NCI-H526 treated with DMSO at 0.1 percent for 48 hours (cell line): ENCODE results near the gene NEDD4L.

Experiments used
- DNase-seq: peaks from one replicate; lab custom pipeline; 2025; lab: John Stamatoyannopoulos, UW

The NEDD4L gene

DNA sequence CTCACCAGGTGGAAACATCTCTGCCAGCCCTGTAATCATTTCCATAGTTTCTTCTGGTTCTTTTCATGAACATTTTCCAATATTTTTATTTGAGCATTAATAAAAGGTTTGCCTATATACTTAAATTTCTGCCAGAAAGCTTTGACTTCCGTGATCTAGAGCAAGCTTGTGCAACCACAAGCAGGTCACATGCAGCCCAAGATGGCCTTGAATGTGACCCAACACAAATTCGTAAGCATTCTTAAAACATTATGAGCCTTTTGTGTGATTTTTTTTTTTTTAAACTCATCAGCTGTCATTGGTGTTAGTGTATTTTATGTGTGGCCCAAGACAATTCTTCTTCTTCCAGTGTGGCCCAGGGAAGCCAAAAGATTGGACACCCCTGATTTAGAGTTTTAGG is 51.6 kb downstream of the NEDD4L start:
- no peak for DNase-seq

DNA sequence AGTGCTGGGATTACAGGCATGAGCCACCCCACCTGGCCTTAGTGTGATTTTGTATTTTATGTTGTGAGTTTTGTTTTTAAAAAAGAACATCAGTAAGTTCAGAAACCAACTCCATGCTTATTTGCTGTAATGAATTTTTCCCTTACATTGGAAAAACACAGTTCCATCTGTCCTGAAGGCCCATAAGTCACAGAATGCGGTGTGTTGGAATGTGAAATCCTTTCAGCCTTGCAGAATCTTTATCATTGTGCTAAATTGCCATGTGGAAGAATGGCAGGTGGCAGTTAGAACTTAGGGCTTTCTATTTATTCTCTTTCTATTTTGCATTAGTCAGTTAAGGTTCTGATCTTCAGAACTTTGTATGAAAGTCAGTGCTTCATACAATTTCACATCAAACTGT is 52.6 kb downstream of the NEDD4L start:
- no peak for DNase-seq

DNA sequence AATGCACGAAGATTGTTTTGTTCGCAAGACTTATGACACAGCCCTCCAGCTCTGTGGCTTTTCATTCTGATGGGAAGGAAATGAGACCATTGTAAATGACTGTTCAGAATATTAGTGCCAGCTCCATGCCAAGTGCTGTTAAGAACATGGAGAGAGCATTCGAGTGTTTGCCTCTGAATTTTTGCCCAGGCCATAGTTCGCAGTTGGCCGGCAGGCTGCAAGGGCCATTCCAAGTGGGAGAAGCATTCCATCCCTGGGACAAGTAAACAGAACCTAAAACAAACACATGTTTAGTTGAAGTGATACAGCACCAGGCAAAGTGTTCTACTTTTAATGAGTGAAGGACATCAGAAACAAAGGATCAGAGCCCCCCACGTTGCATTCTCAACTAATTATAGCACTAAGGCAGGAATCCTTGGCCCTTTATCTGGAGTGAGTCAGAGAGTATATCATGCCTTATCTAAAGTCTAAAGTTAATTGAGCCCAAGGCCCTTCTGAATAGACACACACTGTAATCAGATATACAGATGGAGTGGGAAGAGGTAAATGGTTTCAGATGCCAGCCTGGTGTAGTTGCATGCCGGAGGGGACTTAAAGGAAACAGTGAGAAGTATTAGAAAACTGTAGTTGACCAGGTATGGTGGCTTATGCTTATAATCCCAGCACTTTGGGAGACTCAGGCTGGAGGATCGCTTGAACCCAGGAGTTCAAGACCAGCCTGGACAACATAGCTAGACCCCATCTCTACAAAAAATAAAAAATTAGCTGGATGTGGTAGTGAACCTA is 53.3 kb downstream of the NEDD4L start:
- DNase-seq = no peak

DNA sequence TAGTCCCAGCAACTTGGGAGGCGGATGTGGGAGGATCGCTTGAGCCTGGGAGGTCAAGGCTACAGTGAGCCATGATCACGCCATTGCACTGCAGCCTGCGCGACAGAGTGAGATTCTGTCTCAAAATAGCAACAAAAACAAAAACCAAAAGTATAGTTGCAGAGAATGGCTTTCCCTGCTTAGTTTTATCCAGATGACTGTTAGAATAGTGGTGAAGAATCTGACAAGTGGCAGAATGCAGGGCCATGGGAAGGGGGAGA is 53.8 kb downstream of the NEDD4L start:
- DNase-seq = no peak

DNA sequence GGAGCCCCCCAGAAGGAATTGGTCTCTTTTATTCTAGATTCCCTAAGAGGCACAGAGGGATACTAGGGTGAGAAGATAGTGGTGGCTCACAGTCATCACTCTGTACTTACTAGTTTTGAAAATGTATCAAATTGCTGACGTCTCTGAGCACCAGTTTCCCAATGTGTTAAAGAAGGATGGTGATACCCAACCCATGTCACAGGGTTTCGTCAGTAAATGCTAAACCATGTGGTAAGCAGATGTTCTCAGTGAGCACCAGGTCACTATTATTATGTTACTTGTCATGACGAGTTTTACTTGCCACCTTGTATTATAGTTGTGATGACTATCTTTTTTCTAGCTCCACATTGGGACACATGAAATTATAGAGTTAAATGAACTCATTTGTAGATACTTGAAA is 54.7 kb downstream of the NEDD4L start:
- no peak for DNase-seq

DNA sequence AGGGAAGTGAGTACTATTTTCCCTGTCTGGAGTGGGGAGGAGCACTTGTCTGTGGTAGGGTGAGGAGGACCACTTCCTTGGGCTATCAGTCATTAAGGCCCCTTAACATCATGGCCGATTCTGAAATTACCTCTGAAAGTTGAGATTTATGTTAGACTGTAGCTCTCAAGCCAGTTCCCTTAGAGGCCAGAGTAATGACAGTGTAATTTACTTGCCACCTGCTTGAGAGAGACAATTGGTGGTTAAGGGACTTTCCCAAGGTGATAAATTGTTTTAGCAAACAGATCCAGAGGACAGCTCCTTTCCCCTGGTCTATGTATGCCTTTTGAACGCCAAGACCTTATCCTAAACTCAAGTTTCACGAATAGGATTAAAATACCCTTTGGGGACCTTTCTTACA is 56.1 kb downstream of the NEDD4L start:
- no peak for DNase-seq

DNA sequence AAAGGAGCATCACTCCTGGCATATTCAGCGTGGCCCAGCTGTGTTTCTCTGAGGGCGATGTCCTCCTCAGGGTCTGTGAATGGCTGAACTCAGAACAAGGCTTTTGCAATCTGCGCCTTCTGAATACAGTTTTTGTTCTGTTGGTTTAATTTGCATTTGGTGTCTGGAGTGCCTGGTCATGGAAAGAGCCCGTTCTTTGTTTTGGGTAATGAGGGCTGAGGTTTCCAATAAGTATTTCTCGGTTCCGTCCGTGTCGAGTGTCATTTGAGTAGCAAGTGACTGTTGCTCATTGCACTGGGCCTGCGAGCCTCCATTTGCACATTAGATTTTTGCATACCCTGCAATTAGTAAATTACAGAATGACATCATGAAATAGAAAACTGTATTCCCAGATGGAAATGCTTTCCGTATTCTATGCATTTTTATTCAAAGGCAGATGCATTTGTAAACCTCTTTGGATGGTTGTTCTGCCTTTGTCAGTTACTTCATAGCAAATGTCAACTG is 57.3 kb downstream of the NEDD4L start:
- peak; percentile 99 for DNase-seq

DNA sequence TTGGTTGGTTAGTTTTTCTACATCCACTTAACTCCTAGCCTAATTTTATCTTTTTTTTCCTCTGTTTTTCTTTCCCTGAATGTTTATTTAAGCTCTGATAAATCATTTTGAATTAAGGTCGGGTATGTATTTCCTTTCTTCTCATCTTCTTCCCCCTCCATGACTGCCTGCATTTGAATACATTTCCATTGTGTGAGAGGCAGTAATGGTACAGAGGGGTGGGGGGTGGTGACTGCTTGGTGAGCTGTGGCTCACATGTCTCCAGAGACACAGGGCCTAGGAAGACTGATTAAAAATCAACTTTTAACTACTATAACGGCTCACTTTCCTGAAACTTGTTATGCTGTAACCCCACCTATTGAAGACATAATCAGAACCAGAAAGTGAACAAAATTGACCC is 58.0 kb downstream of the NEDD4L start:
- DNase-seq = peak; percentile 77

DNA sequence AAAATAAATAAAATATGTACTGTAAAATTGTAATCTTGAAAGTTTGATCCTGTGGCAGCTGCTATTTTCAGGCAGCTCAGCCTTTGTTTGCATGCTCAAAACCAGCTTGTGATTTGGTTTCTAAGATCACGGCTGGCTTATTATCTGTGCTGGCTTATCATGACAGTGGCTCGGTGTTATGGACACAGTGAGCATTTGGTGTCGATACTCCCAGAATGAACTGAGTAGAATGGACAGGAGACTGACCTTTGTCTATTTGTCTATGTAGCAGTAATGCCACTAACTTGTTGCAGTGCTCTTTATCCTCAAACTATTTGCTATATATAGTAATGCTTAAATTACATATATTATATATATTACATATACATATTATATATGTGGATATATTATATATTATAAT is 58.8 kb downstream of the NEDD4L start:
- DNase-seq = peak; percentile 73

DNA sequence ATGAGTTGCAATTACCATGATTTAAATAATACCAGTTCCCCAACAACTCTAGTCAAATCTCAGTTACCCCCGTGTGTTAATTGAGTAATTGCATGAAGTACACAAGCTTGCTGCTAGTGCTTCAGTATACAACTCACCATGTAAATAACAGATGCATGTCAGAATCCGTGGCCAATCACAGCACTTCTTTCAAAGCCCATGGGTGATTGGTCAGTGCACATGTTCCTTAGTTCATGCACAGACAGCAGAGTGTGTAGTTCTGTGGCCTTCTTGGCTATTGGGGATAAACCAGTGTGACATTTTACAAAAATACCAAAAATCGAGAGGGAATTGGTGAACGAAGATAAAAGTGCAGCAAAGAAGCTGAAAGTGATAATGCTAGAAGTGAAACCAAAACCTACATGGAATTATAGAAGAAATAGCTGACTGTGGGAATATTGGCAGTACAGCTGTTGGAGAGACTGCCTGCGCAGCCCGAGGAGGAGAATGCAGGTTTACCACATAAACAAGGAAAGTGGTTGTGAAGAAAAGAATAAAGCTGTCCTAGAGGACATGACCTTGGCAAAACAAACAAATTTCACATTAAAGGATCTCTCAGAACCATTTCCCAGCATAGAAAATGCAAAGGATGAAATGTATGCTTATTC is 59.4 kb downstream of the NEDD4L start:
- peak; percentile 53 for DNase-seq

DNA sequence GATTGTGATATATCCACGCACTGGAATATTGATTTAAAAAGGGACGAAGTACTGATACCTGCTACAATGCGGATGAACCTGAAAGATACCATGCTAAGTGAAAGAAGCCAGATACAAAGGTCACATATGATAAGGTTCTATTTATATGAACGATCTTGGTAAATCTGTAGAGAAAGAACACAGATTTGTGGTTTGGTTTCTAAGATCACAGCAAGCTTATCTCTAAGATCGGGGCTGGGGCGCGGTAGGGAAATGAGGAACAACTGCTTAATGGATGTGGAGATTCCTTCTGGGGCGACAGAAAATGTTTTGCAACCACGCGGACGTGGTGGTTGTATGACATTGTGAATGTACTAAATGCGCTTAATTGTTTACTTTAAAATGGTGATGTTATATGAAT is 60.1 kb downstream of the NEDD4L start:
- no peak for DNase-seq

DNA sequence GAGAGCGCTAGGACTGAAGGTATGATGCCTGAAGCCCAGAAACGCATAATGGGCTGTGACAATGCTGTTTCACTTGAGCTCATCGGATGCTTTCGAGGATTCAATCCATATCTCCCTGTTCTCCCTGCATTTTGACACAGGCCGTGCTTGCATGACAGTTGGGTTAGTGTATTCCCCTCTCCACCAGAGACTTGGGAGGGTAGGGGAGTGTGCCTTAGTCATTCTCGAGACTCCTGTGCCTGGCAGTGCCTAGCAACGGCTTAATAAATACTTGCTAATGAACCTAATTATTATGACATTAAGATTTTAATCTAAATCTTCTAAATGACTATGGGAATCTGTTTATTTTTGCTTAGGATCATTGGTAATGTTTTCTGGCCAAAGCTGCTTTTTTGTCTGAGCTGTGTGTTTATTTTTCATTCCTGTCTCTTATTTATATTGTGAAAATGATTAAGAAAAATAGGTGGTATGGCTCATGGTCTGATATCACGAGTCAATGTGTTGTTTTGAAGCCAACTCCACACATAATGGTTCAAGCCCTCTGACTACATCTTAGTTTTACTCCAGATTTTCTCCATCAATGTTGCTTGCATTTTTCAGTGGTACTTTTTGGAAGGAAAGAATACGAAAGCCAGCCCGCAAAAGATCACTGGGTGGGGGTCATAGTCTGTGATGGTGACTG is 61.3 kb downstream of the NEDD4L start:
- no peak for DNase-seq

DNA sequence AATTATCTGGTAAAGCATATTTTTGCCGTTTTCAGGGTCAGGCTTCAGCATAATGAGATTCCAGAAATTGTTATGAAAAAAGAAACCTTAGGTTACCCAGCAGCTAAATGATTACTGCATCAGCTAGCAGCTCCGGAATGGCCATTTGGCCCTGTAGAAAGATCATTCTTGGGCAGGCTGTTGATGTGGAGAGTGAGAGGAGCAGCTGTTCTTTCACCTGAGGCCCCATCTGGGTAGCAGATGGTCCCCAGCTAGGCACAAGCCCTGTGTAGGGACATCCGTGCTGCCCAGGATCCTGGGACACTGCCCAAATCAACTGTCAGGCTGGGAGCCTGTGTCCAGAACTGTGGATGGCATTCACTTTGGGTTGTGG is 61.8 kb downstream of the NEDD4L start:
- no peak for DNase-seq

DNA sequence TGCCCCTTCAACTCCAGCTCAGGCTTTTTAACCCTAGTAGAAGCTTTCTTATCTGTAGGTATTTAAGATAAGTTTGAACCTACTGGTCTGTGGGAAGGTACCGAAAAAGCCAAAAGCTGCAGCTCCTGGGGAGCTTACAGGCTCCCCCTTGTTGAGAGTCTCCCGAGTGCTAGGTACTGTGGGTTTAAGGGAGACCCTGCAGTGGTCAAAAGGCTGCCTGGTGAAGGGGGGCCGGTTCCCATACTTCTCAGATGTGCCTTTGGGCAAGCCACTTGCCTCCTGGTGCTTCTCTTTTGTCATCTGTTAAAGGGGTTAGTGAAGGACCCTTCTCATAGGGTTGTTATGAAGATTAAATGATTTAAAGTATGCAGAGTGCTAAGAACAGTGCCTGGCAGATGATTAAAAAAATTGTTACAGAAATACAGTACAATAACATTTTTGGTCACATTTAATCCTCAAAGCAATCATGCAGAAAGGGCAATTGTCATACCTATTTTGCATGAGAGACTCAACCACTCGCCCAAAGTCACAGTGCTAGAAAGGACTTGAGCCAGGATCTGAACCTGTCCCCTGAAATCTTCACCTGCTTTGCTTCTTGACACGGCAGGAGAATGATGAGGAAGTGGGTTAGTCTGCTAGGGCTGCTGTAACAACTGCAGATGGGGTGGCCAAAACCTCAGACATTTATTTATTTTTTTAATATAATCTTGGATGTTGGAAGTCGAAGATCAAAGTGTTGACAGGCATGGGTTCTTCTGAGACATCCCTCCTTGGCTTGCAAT is 62.5 kb downstream of the NEDD4L start:
- no peak for DNase-seq

DNA sequence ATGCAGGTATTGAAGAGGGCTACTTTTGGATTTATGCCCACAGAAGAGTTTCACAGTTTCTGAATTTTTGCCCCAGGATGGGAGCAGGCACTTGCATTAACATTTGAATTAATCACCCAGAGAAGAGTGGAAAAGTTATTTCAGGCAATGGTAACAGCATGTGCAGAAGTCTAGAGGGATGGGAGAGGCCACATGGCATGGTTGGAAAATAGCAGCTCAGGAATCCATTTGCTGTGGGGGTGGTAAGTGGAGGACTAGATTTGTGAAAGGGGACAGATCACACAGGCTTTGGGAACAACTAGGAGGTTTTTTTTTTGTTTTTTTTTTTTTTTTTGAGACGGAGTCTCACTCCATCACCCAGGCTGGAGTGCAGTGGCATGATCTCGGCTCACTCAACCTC is 65.2 kb downstream of the NEDD4L start:
- DNase-seq = no peak

DNA sequence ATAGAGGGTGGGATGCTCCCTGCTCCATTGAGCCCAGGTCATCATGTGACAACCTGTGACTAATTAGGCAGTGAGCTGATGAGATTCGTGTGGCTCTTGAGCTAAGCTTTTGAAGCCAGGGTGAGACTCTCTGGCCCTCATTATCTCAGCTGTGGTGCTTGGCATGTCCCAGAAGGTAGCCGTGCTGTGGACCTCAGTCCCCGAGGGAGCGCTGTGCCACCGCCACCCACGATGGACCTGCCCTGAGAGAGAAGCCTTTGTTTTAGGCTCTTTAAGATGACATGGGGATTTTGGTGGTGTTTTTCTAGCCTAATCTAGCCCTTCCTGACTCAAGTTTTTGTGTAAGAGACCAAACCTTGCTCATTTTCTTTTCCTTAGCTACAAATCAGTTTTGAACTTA is 66.4 kb downstream of the NEDD4L start:
- DNase-seq = no peak

DNA sequence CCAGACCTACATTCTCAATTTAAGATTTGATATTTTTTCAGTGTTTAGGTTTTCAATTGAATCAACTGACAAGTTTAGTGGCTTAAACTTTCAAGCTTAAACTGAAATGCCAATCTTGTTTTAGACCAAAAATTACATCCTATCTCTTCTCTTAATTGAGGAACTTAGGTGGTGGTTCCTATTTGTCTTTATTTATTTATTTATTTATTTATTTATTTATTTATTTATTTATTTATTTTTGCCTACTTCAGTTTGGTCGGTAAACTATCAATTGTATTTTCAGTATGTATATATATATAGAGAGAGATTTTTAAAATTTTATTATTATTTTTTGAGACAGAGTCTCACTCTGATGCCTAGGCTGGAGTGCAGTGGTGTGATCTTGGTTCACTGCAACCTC is 68.1 kb downstream of the NEDD4L start:
- DNase-seq = no peak

DNA sequence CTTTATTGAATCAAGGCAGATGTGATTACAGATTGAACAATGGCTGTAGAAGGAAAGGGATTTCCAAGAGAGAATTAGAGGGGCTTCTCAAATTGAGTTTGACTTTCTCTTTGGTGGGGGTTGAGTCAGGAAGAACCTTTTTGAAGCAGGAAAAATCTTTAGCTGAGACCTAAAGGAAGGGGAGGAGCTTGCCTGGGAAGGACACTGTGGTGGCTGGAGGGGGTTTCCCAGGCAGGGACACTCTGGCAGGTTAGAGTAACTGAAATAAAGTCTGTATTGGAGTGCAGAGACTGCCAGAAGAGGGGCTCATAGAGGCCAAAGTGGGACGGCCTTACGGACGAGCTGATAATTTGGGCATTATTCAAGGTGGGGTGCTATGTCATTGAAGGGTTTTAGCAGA is 69.3 kb downstream of the NEDD4L start:
- no peak for DNase-seq

DNA sequence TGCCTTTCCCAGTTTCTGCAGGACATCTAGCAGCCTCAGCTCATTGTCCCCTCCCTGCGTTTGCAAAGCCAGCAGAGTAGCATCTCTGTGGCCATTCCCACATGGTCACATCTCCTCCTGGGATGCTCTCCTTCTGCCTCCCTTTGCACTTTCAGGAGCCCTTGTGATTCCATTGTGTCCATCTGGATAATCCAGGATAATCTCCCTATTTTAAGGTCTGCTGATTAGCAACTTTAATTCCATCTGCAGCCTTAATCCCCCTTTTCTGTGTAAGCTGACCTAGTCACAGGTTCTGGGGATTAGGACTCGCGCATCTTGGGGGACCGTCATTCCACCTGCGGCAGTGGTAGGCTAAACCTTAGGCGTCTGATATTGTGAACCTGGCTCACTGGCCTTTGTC is 70.7 kb downstream of the NEDD4L start:
- no peak for DNase-seq

DNA sequence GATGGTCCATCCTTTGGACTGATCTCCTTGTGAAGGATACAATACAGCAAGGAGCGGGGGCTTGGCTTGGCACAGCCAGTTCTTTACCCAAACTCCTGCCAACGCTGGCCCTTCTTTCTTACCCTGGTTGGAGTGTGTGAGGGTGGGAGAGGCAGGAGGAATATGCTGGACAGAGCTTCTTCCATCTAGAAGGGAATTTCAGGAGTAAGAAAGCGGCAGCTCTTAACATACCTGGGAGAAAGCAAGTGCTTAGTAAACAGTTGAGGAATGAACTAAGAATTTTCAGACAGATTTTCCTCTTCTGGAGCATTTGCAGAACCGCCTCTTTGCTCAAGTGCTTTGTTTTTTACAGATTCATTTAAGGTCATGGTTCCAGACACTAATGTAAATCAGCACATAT is 72.8 kb downstream of the NEDD4L start:
- DNase-seq = peak; percentile 70

DNA sequence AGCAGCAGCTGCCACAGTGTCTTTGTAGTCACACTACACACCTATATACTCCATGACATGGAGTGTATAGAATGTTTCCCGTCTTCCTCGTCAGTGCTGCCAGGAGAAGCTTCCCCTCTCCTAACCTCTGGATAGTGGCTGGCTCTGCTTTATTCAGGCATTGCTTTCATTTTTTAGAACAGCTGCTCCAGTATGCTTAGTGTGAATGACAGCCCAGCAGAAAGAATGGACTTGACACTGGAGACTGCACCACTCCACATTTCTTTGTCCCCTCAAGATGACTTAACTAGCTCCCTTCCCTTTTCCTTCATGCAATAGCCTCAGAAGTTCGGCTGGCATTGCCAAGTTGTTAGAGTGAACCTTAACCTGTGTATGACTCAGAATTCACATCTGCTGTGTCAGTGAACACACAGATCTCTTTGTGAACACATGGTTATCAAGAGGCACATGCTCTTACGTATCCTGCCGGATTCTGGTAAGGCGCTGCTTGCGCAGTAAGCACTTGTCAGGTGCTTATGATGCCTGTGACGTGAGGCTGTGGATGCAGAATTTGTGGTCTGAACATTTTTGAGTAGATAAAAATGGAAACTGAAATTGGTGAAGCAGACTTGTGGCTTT is 73.9 kb downstream of the NEDD4L start:
- peak; percentile 46 for DNase-seq

DNA sequence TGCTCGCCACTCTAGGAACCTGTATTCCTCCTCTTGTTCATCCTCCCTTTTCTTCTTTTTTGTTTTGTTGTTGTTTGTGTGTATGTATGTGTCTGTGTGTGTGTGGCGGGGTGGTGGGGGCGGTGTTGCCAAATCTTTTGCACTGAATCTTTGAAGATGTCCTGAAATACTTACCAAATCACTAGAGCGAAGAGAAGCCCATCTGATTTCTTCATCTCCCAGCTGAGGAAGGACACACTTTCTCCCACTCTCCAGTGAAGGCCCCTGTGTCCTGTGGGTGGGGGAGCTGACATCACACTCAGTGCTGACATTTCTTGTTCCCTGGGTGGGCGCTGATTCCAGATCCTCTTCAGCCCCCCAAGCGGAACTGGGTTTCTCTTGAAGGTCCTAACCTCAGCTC is 74.5 kb downstream of the NEDD4L start:
- DNase-seq = no peak
